Measurements from ENCODE around the gene ZBTB49.

ZBTB49 gene

GRCh38 chr4:4358093-4358854 lies 68.2 kb downstream of the ZBTB49 start:
- DNase-seq (ENCODE audit: low spot score), result no peak

- DNase-seq (ENCODE audit: low spot score), result no peak
Observed at GRCh38 chr4:4361883-4362282, 71.8 kb downstream of the ZBTB49 start.

DNA sequence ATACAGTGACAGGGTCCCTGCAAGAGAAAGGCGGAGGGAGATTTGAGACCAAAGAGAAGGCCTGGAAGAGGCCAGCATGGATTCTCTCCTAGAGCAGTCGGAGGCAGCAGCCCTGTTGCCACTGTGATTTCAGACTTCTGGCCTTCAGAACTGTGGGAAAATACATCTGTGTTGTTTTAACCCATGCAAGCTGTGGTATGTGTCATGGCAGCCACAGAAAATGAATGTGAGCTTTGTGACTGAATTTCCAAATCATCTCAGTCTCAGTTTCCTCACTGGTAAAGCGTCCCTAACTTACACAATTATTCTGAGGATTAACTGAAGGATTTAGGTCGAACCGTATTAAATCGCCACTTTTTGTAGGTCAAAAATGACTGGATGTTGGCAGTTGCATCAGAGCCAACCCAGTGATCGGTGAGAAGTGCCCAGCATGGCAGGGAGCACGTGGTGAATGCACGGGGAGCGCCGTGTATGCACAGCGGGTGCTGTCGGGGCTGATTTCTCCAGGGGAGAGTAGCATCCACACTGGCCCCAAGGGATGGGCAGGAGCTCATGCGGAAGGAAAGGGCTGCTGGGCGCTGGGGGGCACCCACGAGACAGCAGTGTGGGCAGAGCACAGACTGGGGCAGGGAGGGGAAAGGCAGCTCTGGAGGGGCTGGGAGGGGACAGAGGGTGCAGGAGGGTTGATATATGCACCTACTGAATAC lies 73.1 kb downstream of the ZBTB49 start:
- no peak for DNase-seq (ENCODE audit: low spot score)

DNA sequence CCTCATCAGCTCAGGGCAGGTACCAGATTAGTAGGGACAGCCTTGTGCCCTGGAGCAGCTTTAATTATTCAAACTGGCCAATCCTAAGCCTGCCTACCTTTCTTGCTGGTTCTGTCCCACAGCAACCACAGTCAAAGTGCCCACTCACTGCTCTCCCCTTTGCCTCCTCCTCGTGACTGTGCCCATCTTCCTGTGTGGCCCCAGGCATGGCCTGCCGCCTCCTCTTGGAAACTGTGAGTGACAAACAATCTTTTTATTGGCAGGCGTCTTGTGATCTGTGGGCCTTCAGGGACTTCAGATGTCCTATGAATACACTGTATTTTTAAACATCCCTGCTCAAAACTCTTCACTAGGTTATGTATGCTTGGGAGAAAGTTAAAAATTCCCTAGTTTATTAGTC lies 74.0 kb downstream of the ZBTB49 start:
- DNase-seq (ENCODE audit: low spot score), result no peak

GRCh38 chr4:4364486-4365208 lies 74.6 kb downstream of the ZBTB49 start:
- DNase-seq (ENCODE audit: low spot score), result no peak

DNA sequence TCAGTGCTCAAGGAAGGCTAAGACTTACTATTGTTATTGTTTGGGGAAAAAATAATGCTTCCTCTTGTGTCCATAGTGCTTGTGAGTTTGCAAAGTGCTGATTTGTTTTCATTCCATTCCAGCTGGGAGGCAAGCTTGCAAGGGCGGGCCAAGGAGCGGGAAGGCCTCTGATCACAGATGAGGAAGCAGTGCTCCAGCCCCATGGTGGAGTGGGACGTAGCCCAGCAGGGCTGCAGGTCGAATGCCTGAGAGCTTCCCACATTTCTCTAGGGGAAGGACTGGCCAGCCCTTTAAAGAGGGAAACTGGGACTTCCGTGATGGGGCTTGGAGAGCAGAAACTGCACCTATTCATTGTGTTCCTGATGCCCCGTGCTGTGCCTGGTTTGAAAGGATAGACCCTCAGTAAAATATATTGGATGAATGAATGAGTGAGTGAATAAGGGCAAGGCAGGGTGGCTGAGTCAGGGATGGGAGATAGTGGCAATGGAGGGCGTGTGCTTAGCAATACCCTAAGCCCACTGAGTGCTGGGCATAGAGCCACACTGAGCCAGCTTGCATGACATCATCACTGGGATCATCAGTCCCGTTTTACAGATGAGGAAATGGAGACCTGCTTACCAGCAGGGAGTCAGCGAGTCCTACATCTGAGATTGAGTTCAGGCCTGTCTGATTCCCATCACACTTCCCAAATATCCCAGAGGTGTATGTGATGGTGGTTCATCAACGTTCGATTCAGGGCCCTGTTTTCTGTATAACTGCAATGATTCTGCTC lies 78.9 kb downstream of the ZBTB49 start:
- DNase-seq (ENCODE audit: low spot score), result no peak

Measured in SW480 (cell line).